Measurements from ENCODE around the gene NMNAT2. TPM values are rescaled to one million over a fixed set of nuclear protein-coding genes. Genes with fewer than 3 reads are reported as not detected.

NMNAT2 gene
- total and polyA plus RNA-seq, 8 donors: 0.42 to 4.9 (median 1.8) TPM

DNA sequence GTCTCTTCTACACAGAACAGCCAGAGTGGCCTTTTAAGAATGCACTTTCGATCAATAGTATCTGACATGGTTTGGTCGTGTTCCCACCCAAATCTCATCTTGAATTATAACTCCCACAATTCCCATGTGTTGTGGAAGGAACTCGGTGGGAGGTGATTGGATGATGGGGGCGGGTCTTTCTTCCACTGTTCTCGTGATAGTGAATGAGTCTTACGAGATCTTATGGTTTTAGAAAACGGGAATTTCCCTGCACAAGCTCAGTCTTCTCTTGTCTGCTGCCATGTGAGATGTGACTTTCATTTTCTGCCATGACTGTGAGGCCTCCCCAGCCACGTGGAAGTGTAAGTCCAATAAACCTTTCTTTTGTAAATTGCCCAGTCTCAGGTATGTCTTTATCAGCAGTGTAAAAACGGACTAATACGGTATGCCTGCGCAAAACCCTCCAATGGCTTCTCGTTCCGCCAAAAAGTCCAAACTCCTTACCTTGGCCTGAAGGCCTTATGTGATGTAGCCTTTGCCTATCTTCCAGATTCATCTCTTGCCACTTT, 31.1 kb upstream of the NMNAT2 start:
- no peaks in the 10 kb centered on the region for H3K36me3 ChIP-seq

DNA sequence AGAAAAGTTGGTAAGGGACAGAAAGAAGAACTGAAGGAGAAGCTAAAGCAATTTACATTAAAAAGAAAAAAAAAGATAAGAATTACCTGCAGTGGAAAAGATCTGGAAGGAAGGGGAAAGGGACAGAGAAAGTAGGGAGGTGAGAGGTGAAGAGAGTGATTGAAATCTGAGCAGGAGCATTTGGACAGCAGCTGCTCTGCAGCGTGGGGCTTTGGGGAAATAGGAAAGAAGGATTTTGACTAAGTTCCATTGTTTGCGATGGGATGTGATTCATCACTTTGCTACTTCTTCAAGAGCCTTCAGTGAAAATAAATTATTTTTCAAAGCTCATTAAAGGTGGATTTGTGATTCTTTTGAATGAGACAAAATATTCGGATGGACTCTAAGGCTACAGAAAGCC, 26.1 kb upstream of the NMNAT2 start:
- H3K27ac ChIP-seq: no peak overlapping the region
- H3K4me1 ChIP-seq: no peaks in the 10 kb centered on the region
- no peaks in the 10 kb centered on the region for H3K27me3 ChIP-seq
- no peak overlapping the region for H3K4me3 ChIP-seq
- TF ChIP-seq, protein P1, sequence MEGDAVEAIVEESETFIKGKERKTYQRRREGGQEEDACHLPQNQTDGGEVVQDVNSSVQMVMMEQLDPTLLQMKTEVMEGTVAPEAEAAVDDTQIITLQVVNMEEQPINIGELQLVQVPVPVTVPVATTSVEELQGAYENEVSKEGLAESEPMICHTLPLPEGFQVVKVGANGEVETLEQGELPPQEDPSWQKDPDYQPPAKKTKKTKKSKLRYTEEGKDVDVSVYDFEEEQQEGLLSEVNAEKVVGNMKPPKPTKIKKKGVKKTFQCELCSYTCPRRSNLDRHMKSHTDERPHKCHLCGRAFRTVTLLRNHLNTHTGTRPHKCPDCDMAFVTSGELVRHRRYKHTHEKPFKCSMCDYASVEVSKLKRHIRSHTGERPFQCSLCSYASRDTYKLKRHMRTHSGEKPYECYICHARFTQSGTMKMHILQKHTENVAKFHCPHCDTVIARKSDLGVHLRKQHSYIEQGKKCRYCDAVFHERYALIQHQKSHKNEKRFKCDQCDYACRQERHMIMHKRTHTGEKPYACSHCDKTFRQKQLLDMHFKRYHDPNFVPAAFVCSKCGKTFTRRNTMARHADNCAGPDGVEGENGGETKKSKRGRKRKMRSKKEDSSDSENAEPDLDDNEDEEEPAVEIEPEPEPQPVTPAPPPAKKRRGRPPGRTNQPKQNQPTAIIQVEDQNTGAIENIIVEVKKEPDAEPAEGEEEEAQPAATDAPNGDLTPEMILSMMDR (IDR thresholded peaks at IDR 0.05): no peak
- DNase-seq (no peak), ATAC-seq (no peak), FAIRE-seq (no peak)
- no peaks in the 10 kb centered on the region for H3K9me3 ChIP-seq
- intact Hi-C loops (cut with DNase I): no loop called here
- 66 to 68% methylated on average over 3 of the region's 3 CpGs for WGBS, 2 donors
- no peaks in the 10 kb centered on the region for H3K36me3 ChIP-seq

More for the DNA sequence above, 31.1 kb upstream of the NMNAT2 start:
- Histone ChIP-seq H3K9me3 (no peaks in the 10 kb centered on the region), H3K27ac (no peak overlapping the region), H3K4me3 (no peak overlapping the region), H3K27me3 (no peaks in the 10 kb centered on the region), H3K4me1 (no peaks in the 10 kb centered on the region)
- TF ChIP-seq, protein P1 (IDR thresholded peaks at IDR 0.05): no peak
- 75 to 86% methylated on average over 13 of the region's 13 CpGs for WGBS, 2 donors
- intact Hi-C loops (cut with DNase I): no loop called here
- no peak for DNase-seq
- ATAC-seq: no peak
- no peak for FAIRE-seq

DNA sequence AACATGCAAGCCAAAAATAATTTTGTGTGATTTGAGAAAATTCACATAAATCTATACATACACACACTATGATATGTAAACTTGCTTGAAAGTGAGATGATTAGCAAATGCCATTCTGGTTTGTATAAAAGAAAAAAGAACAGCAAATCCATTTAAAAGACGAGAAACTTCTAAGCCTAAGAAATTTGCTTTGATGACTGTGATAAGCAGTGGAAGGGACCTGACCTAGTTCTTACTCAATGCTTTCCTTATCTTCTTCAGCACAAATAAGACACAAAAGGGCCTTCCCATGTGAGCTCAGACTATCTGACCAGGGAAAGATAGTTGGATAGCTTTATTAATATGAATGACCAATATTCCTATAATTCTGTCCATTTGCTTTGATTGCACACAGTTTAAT, 25.3 kb upstream of the NMNAT2 start:
- Histone ChIP-seq H3K36me3 (no peaks in the 10 kb centered on the region), H3K4me3 (no peak overlapping the region), H3K27me3 (no peaks in the 10 kb centered on the region), H3K27ac (no peak overlapping the region), H3K4me1 (no peaks in the 10 kb centered on the region), H3K9me3 (no peaks in the 10 kb centered on the region)
- no peak for DNase-seq
- WGBS, 2 donors: 35 to 48% methylated on average over 1 of the region's 1 CpG
- ATAC-seq: no peak
- intact Hi-C loops (cut with DNase I): no loop called here
- FAIRE-seq: no peak
- TF ChIP-seq, protein P1 (IDR thresholded peaks at IDR 0.05): no peak

DNA sequence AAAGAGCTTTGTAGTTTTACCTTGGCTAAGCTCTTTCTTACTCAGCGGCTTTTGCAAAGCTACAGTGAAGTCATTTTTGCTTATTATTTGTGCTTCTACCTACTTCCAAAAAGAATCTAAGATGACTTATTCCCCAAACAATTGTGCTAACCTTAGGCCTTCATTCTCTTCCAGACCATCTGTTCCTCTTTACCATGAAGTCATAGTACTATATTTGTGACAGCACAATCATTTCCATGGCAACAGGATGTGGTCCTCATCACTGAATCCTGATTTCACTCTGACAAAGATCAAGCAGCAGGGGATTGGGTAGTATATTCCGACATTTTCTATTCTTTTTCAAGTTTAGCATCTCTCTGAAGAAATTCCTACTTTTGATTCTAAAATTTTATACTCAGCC, 24.8 kb upstream of the NMNAT2 start:
- no peaks in the 10 kb centered on the region for H3K9me3 ChIP-seq
- TF ChIP-seq, protein P1 (IDR thresholded peaks at IDR 0.05): no peak
- ATAC-seq (no peak), DNase-seq (no peak), FAIRE-seq (no peak)
- no peak overlapping the region for H3K4me3 ChIP-seq
- no peaks in the 10 kb centered on the region for H3K4me1 ChIP-seq
- WGBS, 2 donors: 90 to 92% methylated on average over 2 of the region's 2 CpGs
- H3K27me3 ChIP-seq: no peaks in the 10 kb centered on the region
- H3K27ac ChIP-seq: no peak overlapping the region
- H3K36me3 ChIP-seq: no peaks in the 10 kb centered on the region
- intact Hi-C loops (cut with DNase I): no loop called here

DNA sequence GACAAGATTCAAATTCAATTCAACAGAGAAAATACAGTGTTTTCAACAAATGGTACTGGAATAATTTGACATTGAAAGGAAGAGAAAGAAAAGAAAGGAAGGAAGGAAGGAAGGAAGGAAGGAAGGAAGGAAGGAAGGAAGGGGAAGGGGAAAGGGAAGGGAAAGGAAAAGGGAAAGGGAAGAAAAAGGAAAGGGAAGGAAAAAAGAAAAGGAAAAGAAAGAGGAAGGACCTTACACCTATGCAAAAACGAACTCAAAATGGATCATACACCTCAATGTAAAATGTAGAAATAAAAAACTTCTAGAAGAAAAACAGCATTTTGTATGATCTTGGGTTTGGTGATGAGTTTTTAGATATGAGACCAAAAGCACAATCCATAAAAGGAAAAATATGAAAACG, 19.9 kb upstream of the NMNAT2 start:
- Histone ChIP-seq H3K27ac (no peak overlapping the region), H3K4me1 (no peaks in the 10 kb centered on the region), H3K4me3 (no peak overlapping the region), H3K27me3 (no peaks in the 10 kb centered on the region), H3K9me3 (no peaks in the 10 kb centered on the region), H3K36me3 (no peaks in the 10 kb centered on the region)
- ATAC-seq: no peak
- FAIRE-seq: no peak
- TF ChIP-seq, protein P1 (IDR thresholded peaks at IDR 0.05): no peak
- no peak for DNase-seq
- 48 to 75% methylated on average over 2 of the region's 2 CpGs for WGBS, 2 donors
- intact Hi-C loops (cut with DNase I): no loop called here

Measured in pancreas (tissue), 10 donors.